PC-3 (cell line): ENCODE results near the gene CNTNAP2.

Experiments used
- CTCF ChIP-seq: fragments of 300-600 bp; sonication (generic); conservative IDR thresholded peaks from 2 replicates; pipeline ENCODE4 v1.5.1; 2017; ENCODE audit warnings: antibody characterized with exemption, low read depth, mild to moderate bottlenecking, low read length
- EZH2 ChIP-seq: fragments of 300-600 bp; sonication (generic); IDR thresholded peaks from one replicate; pipeline ENCODE4 v1.6.1; 2017; ENCODE audit warnings: antibody characterized with exemption, mild to moderate bottlenecking, low read length; ENCODE audit not compliant: unreplicated experiment
- EZH2phosphoT487 ChIP-seq: fragments of 300-600 bp; sonication (generic); IDR thresholded peaks from 2 replicates; pipeline ENCODE4 v1.6.1; 2018; ENCODE audit warnings: mild to moderate bottlenecking, antibody characterized with exemption, low read length, borderline replicate concordance

- no peak for TF ChIP-seq EZH2phosphoT487
- TF ChIP-seq EZH2 = no peak
- TF ChIP-seq CTCF = no peak
Measured at GRCh38 chr7:148083448-148083847, 1966.8 kb downstream of the CNTNAP2 start.
